HFFc6 (cell line): ENCODE measurements around the gene BACH2. TPM values are rescaled to one million over a fixed set of nuclear protein-coding genes. Genes with fewer than 3 reads are reported as not detected.

Experiments used
- DNase-seq: peaks from one replicate; pipeline ENCODE4 v3.0.0-alpha.2; 2018
- H3K27ac Mint-ChIP-seq: 2 replicates; pipeline ENCODE4 v1.8.0; 2020; ENCODE audit warnings: mild to moderate bottlenecking, mixed read lengths
- H3K27me3 Mint-ChIP-seq: 2 replicates; pipeline ENCODE4 v1.8.0; 2021; ENCODE audit warnings: mild to moderate bottlenecking, moderate library complexity, mixed read lengths; ENCODE audit not compliant: insufficient read depth
- H3K36me3 Mint-ChIP-seq: 2 replicates; pipeline ENCODE4 v1.8.0; 2021; ENCODE audit warnings: low read depth, mixed read lengths
- H3K4me1 Mint-ChIP-seq: 2 replicates; pipeline ENCODE4 v1.8.0; 2020; ENCODE audit warnings: low read depth, mixed read lengths
- H3K4me3 Mint-ChIP-seq: 2 replicates; pipeline ENCODE4 v1.8.0; 2020; ENCODE audit warnings: mild to moderate bottlenecking, moderate library complexity, mixed read lengths
- H3K9me3 Mint-ChIP-seq: 2 replicates; pipeline ENCODE4 v1.8.0; 2020; ENCODE audit warnings: mild to moderate bottlenecking, mixed read lengths
- total RNA-seq, 6 experiments: library from RNA; stranded (reverse); fragmentation: NEBNext Ultra II Directional; extraction: Animal tissue kit (Norgen Biotek cat#: 25700); gene quantifications; 2 replicates in 1 of 6; 3 replicates in 5 of 6; pipeline ENCODE4 v1.2.3, GENCODE V29; 2021
- TF ChIP-seq, protein P1 (sequence below): fragments of 200-600 bp; sonication (generic); IDR thresholded peaks from 2 replicates; pipeline ENCODE4 v1.5.0; 2021; ENCODE audit warnings: antibody characterized with exemption, mild to moderate bottlenecking

Gene BACH2
- total RNA-seq, 6 experiments from 2014 or later = not detected

DNA sequence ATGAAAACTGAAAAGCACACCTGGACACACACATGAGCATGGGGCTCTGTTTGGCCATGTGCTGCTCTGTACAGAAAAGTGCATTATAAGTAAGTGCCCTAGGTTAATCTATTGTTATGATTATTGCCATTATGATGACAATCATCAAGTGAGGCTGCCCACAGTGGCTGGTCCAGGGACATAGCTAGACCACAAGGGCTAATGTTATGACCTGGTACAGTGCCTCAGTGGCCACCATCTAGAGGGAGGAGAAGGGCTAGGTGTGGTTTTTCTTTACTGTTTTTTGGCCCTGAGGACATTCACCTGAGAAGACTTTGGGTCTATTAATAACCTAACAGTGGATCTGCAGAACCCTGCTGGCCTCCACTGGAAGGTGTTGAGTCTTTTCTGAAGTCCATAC, 316.3 kb downstream of the BACH2 start:
- Mint-ChIP-seq H3K27me3 (peaks cover 4% of the 10 kb centered on the region), H3K9me3 (no peaks in the 10 kb centered on the region), H3K4me1 (peaks cover 5% of the 10 kb centered on the region; the same call in 1 of the 2 replicates), H3K27ac (no peak overlapping the region), H3K36me3 (no peaks in the 10 kb centered on the region), H3K4me3 (no peak overlapping the region)
- no peak for DNase-seq
- TF ChIP-seq, protein P1, sequence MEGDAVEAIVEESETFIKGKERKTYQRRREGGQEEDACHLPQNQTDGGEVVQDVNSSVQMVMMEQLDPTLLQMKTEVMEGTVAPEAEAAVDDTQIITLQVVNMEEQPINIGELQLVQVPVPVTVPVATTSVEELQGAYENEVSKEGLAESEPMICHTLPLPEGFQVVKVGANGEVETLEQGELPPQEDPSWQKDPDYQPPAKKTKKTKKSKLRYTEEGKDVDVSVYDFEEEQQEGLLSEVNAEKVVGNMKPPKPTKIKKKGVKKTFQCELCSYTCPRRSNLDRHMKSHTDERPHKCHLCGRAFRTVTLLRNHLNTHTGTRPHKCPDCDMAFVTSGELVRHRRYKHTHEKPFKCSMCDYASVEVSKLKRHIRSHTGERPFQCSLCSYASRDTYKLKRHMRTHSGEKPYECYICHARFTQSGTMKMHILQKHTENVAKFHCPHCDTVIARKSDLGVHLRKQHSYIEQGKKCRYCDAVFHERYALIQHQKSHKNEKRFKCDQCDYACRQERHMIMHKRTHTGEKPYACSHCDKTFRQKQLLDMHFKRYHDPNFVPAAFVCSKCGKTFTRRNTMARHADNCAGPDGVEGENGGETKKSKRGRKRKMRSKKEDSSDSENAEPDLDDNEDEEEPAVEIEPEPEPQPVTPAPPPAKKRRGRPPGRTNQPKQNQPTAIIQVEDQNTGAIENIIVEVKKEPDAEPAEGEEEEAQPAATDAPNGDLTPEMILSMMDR = no peak

DNA sequence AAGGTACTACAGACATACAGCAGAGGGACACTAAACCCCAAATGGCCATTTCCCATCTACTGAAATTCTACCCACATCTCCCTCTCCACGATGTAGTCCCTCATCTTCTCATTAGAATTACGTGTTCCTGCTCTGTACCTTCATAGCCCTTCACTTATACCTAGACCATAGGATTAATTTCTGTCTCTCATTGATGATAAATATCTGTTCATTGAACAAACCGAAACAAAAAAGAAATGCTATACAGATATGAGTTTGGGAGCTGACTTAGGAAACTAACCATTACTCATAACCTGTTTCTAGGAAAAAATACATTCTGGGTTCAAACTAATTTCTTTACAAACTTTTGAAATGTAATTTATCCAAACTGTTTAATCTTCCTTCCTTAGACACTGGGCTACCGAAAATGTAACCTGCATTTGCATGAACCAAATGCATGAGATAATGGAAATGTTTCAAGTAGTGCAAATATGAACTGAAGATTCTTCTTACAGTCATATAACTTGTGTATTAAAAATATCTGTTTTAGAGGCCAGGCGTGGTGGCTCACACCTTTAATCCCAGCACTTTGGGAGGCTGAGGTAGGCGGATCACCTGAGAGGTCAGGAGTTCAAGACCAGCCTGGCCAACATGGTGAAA, 317.0 kb downstream of the BACH2 start:
- Mint-ChIP-seq H3K4me3 (no peak overlapping the region), H3K36me3 (no peaks in the 10 kb centered on the region), H3K9me3 (no peaks in the 10 kb centered on the region), H3K27ac (no peak overlapping the region), H3K4me1 (no peaks in the 10 kb centered on the region), H3K27me3 (peaks cover 4% of the 10 kb centered on the region)
- TF ChIP-seq, protein P1 = no peak
- DNase-seq = no peak

DNA sequence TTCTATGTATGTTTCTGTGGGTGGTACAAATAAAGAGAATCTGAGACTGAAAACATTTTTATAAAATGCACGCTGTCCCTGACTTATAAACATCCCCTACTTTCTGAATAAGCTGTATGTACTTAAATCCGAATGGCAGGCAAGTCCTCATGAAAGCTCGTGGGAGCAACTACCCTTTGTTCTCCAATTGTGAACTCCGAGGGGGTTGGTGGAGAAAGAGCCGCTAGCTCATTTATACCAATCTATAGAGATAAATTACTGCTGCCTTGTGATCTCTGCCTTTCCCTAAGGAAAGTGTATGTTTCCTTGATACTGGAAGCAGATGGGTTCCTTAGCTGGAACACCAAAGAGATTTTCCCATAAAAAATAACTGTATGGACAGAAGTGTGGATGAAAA, 317.9 kb downstream of the BACH2 start:
- no peaks in the 10 kb centered on the region for H3K36me3 Mint-ChIP-seq
- no peak overlapping the region for H3K27ac Mint-ChIP-seq
- no peaks in the 10 kb centered on the region for H3K9me3 Mint-ChIP-seq
- TF ChIP-seq, protein P1 = no peak
- H3K4me1 Mint-ChIP-seq = no peaks in the 10 kb centered on the region
- H3K4me3 Mint-ChIP-seq = no peak overlapping the region
- no peak for DNase-seq
- H3K27me3 Mint-ChIP-seq = peaks cover 4% of the 10 kb centered on the region

DNA sequence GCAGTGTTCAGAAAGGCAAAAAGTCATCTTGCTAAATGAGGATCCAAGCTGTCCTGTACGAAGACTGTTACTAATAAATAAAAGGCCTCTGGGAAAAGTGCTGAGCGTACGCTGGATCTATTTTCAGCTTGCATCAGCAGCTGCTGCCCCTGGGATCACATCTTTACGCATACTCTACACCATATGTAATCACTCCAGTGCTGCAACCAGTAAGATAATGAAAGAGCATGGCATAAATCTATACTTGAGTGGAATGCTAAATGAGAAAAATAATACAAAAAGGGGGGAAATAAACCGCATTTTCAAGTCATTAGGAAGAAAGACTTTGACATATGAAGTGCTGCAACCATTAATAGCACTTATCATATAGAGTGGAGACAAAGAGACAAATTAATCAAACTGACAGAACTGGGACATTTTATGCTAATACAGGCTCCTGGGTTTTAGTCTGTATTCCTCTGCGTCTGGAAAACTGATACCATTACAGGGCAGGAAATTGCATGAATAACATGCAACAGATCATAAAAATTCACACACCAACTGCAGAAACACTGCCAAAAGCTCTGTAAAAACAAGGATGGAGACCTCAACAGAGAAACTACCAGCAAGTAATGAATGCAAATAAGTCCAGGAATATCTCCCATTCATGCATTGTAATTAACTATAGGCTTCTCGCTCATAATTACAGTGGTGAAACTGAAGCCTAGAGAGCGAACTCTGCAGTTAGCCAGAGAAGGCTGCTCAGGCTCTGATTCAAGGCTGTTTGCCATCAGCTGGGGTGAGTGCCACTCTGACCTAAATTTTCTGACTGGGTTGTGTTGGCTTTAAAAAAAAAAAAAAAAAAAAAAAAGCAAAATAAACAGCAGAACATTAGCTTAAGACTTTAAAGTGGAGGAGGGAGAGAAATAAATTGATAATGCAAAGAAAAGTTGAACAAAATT, 318.6 kb downstream of the BACH2 start:
- Mint-ChIP-seq H3K4me3 (no peak overlapping the region), H3K9me3 (no peaks in the 10 kb centered on the region), H3K27me3 (peaks cover 4% of the 10 kb centered on the region), H3K36me3 (no peaks in the 10 kb centered on the region), H3K4me1 (no peaks in the 10 kb centered on the region), H3K27ac (no peak overlapping the region)
- TF ChIP-seq, protein P1 = no peak
- DNase-seq = no peak

DNA sequence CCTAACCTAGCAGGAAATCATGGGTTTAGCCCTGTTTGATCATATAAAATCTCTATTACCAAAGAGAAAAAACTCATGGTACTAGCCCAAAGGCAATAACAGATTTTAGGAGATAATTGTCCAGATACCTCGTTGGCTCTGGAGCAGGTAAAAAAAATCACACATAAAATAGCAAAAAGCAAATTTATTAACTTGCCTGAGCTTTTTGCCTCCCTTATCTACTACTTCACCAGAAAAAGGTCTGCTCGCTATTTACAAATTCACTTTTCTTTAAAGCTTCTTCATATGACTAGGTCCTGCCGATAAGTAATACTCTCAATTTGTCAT, 320.0 kb downstream of the BACH2 start:
- TF ChIP-seq, protein P1 = no peak
- H3K9me3 Mint-ChIP-seq = no peaks in the 10 kb centered on the region
- no peaks in the 10 kb centered on the region for H3K36me3 Mint-ChIP-seq
- H3K4me3 Mint-ChIP-seq = no peak overlapping the region
- no peak overlapping the region for H3K27ac Mint-ChIP-seq
- H3K27me3 Mint-ChIP-seq = peaks cover 4% of the 10 kb centered on the region; the same call in 1 of the 2 replicates
- no peaks in the 10 kb centered on the region for H3K4me1 Mint-ChIP-seq
- no peak for DNase-seq
